IMR-90 (cell line): Measurements from ENCODE around the gene MYH7B. TPM values are rescaled to one million over a fixed set of nuclear protein-coding genes. Genes with fewer than 3 reads are reported as not detected.

ENCODE experiments used
- ATAC-seq: fragments of 200-7000 bp; cut with Tn5 transposase; 2 replicates; pipeline ENCODE4 v1.9.1; 2020; ENCODE audit warnings: low read depth, mild to moderate bottlenecking, moderate library complexity
- BruUV-seq: library from RNA; stranded (reverse); fragments of 400-500 nt; replicated peaks from 2 replicates; lab custom pipeline; 2021; lab: Mats Ljungman, UMichigan
- CTCF ChIA-PET: fragments of 300-600 bp; formaldehyde crosslinking; extraction: SDS; loops from one replicate; lab custom pipeline; 2021; ENCODE audit warnings: antibody characterized with exemption; lab: Yijun Ruan, JAX
- POLR2A ChIA-PET: fragments of 300-600 bp; sonication (Branson Sonifier 250); formaldehyde crosslinking; loops from one replicate; lab custom pipeline; 2022; ENCODE audit warnings: antibody characterized with exemption; ENCODE audit not compliant: unreplicated experiment; lab: Charles Lee
- DNase-seq: peaks from one replicate; pipeline ENCODE4 v3.0.0; 2013
- H2AFZ ChIP-seq: replicated peaks from 2 replicates; pipeline ENCODE3; 2013; ENCODE audit warnings: low read length, mild to moderate bottlenecking; ENCODE audit not compliant: poor library complexity
- H2AK5ac ChIP-seq: 2 replicates; pipeline ENCODE4 v1.6.1; 2013; ENCODE audit warnings: low read depth, low read length, inconsistent platforms
- H2AK9ac ChIP-seq: replicated peaks from 2 replicates; pipeline ENCODE3; 2013; ENCODE audit warnings: mild to moderate bottlenecking, low read depth, low read length, moderate library complexity; ENCODE audit not compliant: poor library complexity
- H2BK120ac ChIP-seq: 2 replicates; pipeline ENCODE4 v1.6.1; 2013; ENCODE audit warnings: low read depth, low read length, inconsistent platforms
- H2BK15ac ChIP-seq: 3 replicates; pipeline ENCODE4 v1.6.1; 2013; ENCODE audit warnings: low read depth, low read length, inconsistent platforms
- H2BK20ac ChIP-seq: 2 replicates; pipeline ENCODE4 v1.6.1; 2013; ENCODE audit warnings: low read depth, mild to moderate bottlenecking, inconsistent platforms, low read length, moderate library complexity
- H2BK5ac ChIP-seq: 2 replicates; pipeline ENCODE4 v1.6.1; 2013; ENCODE audit warnings: mild to moderate bottlenecking, low read depth, low read length, inconsistent platforms; ENCODE audit not compliant: poor library complexity, severe bottlenecking
- H3K14ac ChIP-seq: replicated peaks from 2 replicates; pipeline ENCODE4 v1.6.1; 2013; ENCODE audit warnings: low read depth, low read length, inconsistent platforms
- H3K18ac ChIP-seq: 2 replicates; pipeline ENCODE4 v1.6.1; 2013; ENCODE audit warnings: low read depth, low read length, control low read depth
- H3K23ac ChIP-seq: 2 replicates; pipeline ENCODE4 v1.6.1; 2013; ENCODE audit warnings: low read depth, low read length, inconsistent platforms
- H3K27ac ChIP-seq: 2 replicates; pipeline ENCODE4 v1.5.1; 2013; ENCODE audit warnings: mild to moderate bottlenecking, control low read depth, low read length; ENCODE audit not compliant: insufficient read depth
- H3K27me3 ChIP-seq: 2 replicates; pipeline ENCODE4 v1.6.1; 2013; ENCODE audit warnings: low read length; ENCODE audit not compliant: control insufficient read depth, insufficient read depth
- H3K36me3 ChIP-seq: 2 replicates; pipeline ENCODE4 v1.6.1; 2013; ENCODE audit warnings: low read length, mixed read lengths; ENCODE audit not compliant: control insufficient read depth, insufficient read depth
- H3K4ac ChIP-seq: 2 replicates; pipeline ENCODE4 v1.6.1; 2013; ENCODE audit warnings: low read depth, low read length, inconsistent platforms
- H3K4me1 ChIP-seq: 2 replicates; pipeline ENCODE4 v1.6.1; 2013; ENCODE audit warnings: low read length, mixed read lengths; ENCODE audit not compliant: control insufficient read depth, insufficient read depth
- H3K4me2 ChIP-seq: 2 replicates; pipeline ENCODE4 v1.6.1; 2013; ENCODE audit warnings: low read depth, mild to moderate bottlenecking, control low read depth, low read length, moderate library complexity
- H3K4me3 ChIP-seq: 2 replicates; pipeline ENCODE4 v1.5.1; 2013; ENCODE audit warnings: low read depth, mild to moderate bottlenecking, control low read depth, low read length, moderate library complexity; ENCODE audit not compliant: insufficient read depth
- H3K56ac ChIP-seq: 2 replicates; pipeline ENCODE4 v1.6.1; 2013; ENCODE audit warnings: low read length, inconsistent platforms; ENCODE audit not compliant: insufficient read depth; ENCODE audit errors: extremely low read depth
- H3K79me1 ChIP-seq, 2 experiments: 2 replicates each; pipeline ENCODE4 v1.6.1; 2013; ENCODE audit warnings: low read length in 2 of 2, inconsistent platforms in 1 of 2, low read depth in 1 of 2
- H3K9ac ChIP-seq: 2 replicates; pipeline ENCODE4 v1.6.1; 2013; ENCODE audit warnings: low read depth, low read length, control low read depth
- H3K9me1 ChIP-seq: 2 replicates; pipeline ENCODE4 v1.6.1; 2013; ENCODE audit warnings: low read length, inconsistent platforms; ENCODE audit not compliant: insufficient read depth
- H3K9me3 ChIP-seq: 2 replicates; pipeline ENCODE4 v1.6.1; 2013; ENCODE audit warnings: low read length; ENCODE audit not compliant: control insufficient read depth, insufficient read depth
- H4K20me1 ChIP-seq: 2 replicates; pipeline ENCODE4 v1.6.1; 2013; ENCODE audit warnings: low read length, inconsistent platforms; ENCODE audit not compliant: insufficient read depth
- H4K5ac ChIP-seq: 2 replicates; pipeline ENCODE4 v1.6.1; 2013; ENCODE audit warnings: mild to moderate bottlenecking, low read depth, low read length, control low read depth
- H4K8ac ChIP-seq, 2 experiments: 2 replicates each; pipeline ENCODE4 v1.6.1; 2013; ENCODE audit warnings: low read depth in 2 of 2, low read length in 2 of 2, control low read depth in 1 of 2, inconsistent platforms in 1 of 2
- H4K91ac ChIP-seq: 2 replicates; pipeline ENCODE4 v1.6.1; 2013; ENCODE audit warnings: low read depth, low read length, inconsistent platforms; ENCODE audit not compliant: insufficient read depth
- CEBPB ChIP-seq: IDR thresholded peaks from 2 replicates; pipeline ENCODE4 v1.6.1; 2012; ENCODE audit warnings: low read depth, low read length, improper control_type of control experiment
- FOS ChIP-seq: fragments of 150-350 bp; IDR thresholded peaks from 2 replicates; pipeline ENCODE4 v1.6.1; 2016; ENCODE audit warnings: low read depth, low read length
- MAFK ChIP-seq: IDR thresholded peaks from 2 replicates; pipeline ENCODE4 v1.6.1; 2012; ENCODE audit warnings: low read depth, low read length, improper control_type of control experiment
- MAZ ChIP-seq: IDR thresholded peaks from 2 replicates; pipeline ENCODE4 v1.6.1; 2012; ENCODE audit warnings: low read depth, mild to moderate bottlenecking, low read length, improper control_type of control experiment, moderate library complexity, borderline replicate concordance
- RAD21 ChIP-seq: IDR thresholded peaks from 2 replicates; pipeline ENCODE4 v1.6.1; 2012; ENCODE audit warnings: low read length, improper control_type of control experiment
- RCOR1 ChIP-seq: IDR thresholded peaks from 2 replicates; pipeline ENCODE4 v1.6.1; 2012; ENCODE audit warnings: mild to moderate bottlenecking, low read length, improper control_type of control experiment; ENCODE audit not compliant: insufficient replicate concordance
- RFX5 ChIP-seq: IDR thresholded peaks from 2 replicates; pipeline ENCODE4 v1.8.0; 2012; ENCODE audit warnings: low read depth, mild to moderate bottlenecking, low read length, moderate library complexity
- WGBS, 2 experiments: methylation state at CpG; one replicate each; pipeline versions ENCODE4 v1.1.5 to v1.1.7; 2013; ENCODE audit warnings: missing lambda C conversion rate in 2 of 2; ENCODE audit not compliant: insufficient read length in 1 of 2; ENCODE audit errors: extremely low coverage in 2 of 2; 5-methylcytosine and 5-hydroxymethylcytosine counted together
- dilution Hi-C: fragments of 300-500 bp; cut with HindIII; formaldehyde crosslinking; loops from one replicate; pipeline ENCODE4 v1.14.3; 2018; ENCODE audit warnings: low sequenced_read_pairs; ENCODE audit not compliant: unreplicated experiment
- in situ Hi-C: fragments of 300-500 bp; cut with MboI; formaldehyde crosslinking; loops from 3 replicates; pipeline ENCODE4 v1.14.3; 2019; ENCODE audit warnings: low sequenced_read_pairs, inconsistent platforms, mixed read lengths
- intact Hi-C: fragments of 100-400 bp; cut with micrococcal nuclease; formaldehyde crosslinking; loops from 2 replicates; pipeline ENCODE4 v1.10.0; 2022
- polyA plus RNA-seq, 3 experiments: library from polyadenylated mRNA; depleted of rRNA; stranded (reverse); fragments of >200 nt; gene quantifications; 2 replicates each; pipeline ENCODE4 v1.2.3, GENCODE V29; 2012; ENCODE audit warnings: low replicate concordance in 1 of 3
- total RNA-seq: library from RNA; depleted of rRNA; stranded (reverse); fragments of >200 nt; gene quantifications from 2 replicates; pipeline ENCODE4 v1.2.3, GENCODE V29; 2012
- TF ChIP-seq, protein P1 (sequence below): conservative IDR thresholded peaks from 2 replicates; pipeline ENCODE4 v1.5.1; 2012; ENCODE audit warnings: mild to moderate bottlenecking, low read depth, low read length, improper control_type of control experiment
- TF ChIP-seq, protein P2 (sequence below): fragments of 150-350 bp; IDR thresholded peaks from 2 replicates; pipeline ENCODE4 v1.6.1; 2016; ENCODE audit warnings: low read depth, mild to moderate bottlenecking, low read length, moderate library complexity, borderline replicate concordance
- TF ChIP-seq, protein P3 (sequence below): fragments of 150-350 bp; IDR thresholded peaks from 2 replicates; pipeline ENCODE4 v1.6.1; 2017; ENCODE audit warnings: mild to moderate bottlenecking, antibody characterized with exemption, low read length, low read depth

Gene MYH7B
- total and polyA plus RNA-seq, 2 of the 4 experiments (the other 2 are of a cell fraction) = 0.09 TPM; not detected in 1

DNA sequence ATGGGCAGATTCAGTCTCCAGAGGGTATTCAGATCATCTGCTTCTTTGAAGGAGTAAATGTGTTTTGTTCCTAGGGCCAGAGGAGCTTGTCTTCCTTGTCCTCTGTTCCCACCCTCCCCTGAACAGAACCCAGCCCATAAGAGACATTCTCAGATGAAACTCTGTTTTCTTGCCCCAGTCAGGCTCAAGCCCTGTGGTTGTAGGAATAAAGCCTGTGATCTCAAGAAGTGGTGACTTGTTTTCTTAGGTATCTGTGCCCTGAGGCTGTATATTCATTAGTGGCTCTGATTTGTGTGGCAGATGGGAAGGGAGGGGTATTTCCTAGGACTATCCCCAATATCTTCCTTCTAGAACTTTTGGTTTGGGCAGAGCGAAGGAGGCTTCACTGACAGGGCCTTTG is 27.9 kb upstream of the MYH7B start:
- Histone ChIP-seq H4K91ac (no peak overlapping the region), H2AFZ (no peak overlapping the region), H3K18ac (no peak overlapping the region), H3K56ac (no peak overlapping the region), H3K4me2 (no peak overlapping the region), H2AK9ac (peak overlapping the region; percentile 21), H3K79me1 (peaks cover 0 to 5% of the 10 kb centered on the region in 2 experiments; a peak in 2 of 4 replicates), H3K23ac (no peak overlapping the region), H3K27ac (no peak overlapping the region), H2BK120ac (no peak overlapping the region), H2BK15ac (no peak overlapping the region), H3K4ac (no peak overlapping the region; the same call in 1 of the 2 replicates), H4K20me1 (no peaks in the 10 kb centered on the region; the same call in 1 of the 2 replicates), H3K9ac (no peak overlapping the region), H4K5ac (no peak overlapping the region), H2AK5ac (0 out of 2 replicates have a peak overlapping the region, but pooled peaks have one; percentile 24), H3K4me3 (no peak overlapping the region), H3K36me3 (peaks cover 57% of the 10 kb centered on the region), H2BK5ac (peak overlapping the region; percentile 23), H3K14ac (no peak overlapping the region), H3K9me1 (peaks cover 29% of the 10 kb centered on the region), H2BK20ac (no peak overlapping the region; the same call in 1 of the 2 replicates), H3K9me3 (no peaks in the 10 kb centered on the region), H3K4me1 (peaks cover 4% of the 10 kb centered on the region), H3K27me3 (no peaks in the 10 kb centered on the region), H4K8ac (no peak overlapping the region)
- dilution Hi-C loops = no loop called here
- intact Hi-C loops = no loop called here
- ChIA-PET POLR2A (no interaction called here), CTCF (interaction anchor here (1.2 kb wide), 1 partner anchor 16 kb away, joined by 3 read pairs; no protein-coding TSS in a partner anchor)
- no CpG with 5 or more reads among the region's 1 CpG for WGBS, 2 experiments
- BruUV-seq = no TSS peak
- TF ChIP-seq RAD21 (no peak), RFX5 (no peak), FOS (no peak), RCOR1 (no peak), MAZ (no peak), CEBPB (no peak), MAFK (no peak)
- TF ChIP-seq, protein P1, sequence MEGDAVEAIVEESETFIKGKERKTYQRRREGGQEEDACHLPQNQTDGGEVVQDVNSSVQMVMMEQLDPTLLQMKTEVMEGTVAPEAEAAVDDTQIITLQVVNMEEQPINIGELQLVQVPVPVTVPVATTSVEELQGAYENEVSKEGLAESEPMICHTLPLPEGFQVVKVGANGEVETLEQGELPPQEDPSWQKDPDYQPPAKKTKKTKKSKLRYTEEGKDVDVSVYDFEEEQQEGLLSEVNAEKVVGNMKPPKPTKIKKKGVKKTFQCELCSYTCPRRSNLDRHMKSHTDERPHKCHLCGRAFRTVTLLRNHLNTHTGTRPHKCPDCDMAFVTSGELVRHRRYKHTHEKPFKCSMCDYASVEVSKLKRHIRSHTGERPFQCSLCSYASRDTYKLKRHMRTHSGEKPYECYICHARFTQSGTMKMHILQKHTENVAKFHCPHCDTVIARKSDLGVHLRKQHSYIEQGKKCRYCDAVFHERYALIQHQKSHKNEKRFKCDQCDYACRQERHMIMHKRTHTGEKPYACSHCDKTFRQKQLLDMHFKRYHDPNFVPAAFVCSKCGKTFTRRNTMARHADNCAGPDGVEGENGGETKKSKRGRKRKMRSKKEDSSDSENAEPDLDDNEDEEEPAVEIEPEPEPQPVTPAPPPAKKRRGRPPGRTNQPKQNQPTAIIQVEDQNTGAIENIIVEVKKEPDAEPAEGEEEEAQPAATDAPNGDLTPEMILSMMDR = no peak
- TF ChIP-seq, protein P2, sequence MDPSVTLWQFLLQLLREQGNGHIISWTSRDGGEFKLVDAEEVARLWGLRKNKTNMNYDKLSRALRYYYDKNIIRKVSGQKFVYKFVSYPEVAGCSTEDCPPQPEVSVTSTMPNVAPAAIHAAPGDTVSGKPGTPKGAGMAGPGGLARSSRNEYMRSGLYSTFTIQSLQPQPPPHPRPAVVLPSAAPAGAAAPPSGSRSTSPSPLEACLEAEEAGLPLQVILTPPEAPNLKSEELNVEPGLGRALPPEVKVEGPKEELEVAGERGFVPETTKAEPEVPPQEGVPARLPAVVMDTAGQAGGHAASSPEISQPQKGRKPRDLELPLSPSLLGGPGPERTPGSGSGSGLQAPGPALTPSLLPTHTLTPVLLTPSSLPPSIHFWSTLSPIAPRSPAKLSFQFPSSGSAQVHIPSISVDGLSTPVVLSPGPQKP = no peak
- TF ChIP-seq, protein P3, sequence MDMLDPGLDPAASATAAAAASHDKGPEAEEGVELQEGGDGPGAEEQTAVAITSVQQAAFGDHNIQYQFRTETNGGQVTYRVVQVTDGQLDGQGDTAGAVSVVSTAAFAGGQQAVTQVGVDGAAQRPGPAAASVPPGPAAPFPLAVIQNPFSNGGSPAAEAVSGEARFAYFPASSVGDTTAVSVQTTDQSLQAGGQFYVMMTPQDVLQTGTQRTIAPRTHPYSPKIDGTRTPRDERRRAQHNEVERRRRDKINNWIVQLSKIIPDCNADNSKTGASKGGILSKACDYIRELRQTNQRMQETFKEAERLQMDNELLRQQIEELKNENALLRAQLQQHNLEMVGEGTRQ = no peak
- ATAC-seq = peak; percentile 34
- in situ Hi-C loops = no loop called here
- DNase-seq = peak; percentile 23
